Osteocyte (in vitro differentiated cells): ENCODE results near the gene CPLX1. TPM values are rescaled to one million over a fixed set of nuclear protein-coding genes. Genes with fewer than 3 reads are reported as not detected.

ENCODE experiments used
- DNase-seq: peaks from one replicate; pipeline ENCODE4 v3.0.0; 2021; ENCODE audit warnings: mixed read lengths; ENCODE audit not compliant: unreplicated experiment; ENCODE audit errors: extremely low spot score
- H3K27ac Mint-ChIP-seq: one replicate; pipeline ENCODE4 v1.8.0; 2021; ENCODE audit warnings: mild to moderate bottlenecking, mixed read lengths; ENCODE audit not compliant: unreplicated experiment
- H3K27me3 Mint-ChIP-seq: one replicate; pipeline ENCODE4 v1.8.0; 2021; ENCODE audit warnings: mixed read lengths; ENCODE audit not compliant: unreplicated experiment
- H3K36me3 Mint-ChIP-seq: one replicate; pipeline ENCODE4 v1.8.0; 2021; ENCODE audit warnings: mixed read lengths; ENCODE audit not compliant: unreplicated experiment
- H3K4me1 Mint-ChIP-seq: one replicate; pipeline ENCODE4 v1.8.0; 2021; ENCODE audit warnings: mixed read lengths; ENCODE audit not compliant: unreplicated experiment
- H3K4me3 Mint-ChIP-seq: one replicate; pipeline ENCODE4 v1.8.0; 2021; ENCODE audit warnings: mild to moderate bottlenecking, moderate library complexity, mixed read lengths; ENCODE audit not compliant: unreplicated experiment
- H3K9me3 Mint-ChIP-seq: one replicate; pipeline ENCODE4 v1.8.0; 2021; ENCODE audit warnings: mixed read lengths; ENCODE audit not compliant: unreplicated experiment
- total RNA-seq: library from RNA; stranded (reverse); gene quantifications from 2 replicates; pipeline ENCODE4 v1.2.1, GENCODE V29; 2021
- TF ChIP-seq, protein P1 (sequence below): fragments of 200-600 bp; sonication (generic); IDR thresholded peaks from 2 replicates; pipeline ENCODE4 v1.5.0; 2021; ENCODE audit warnings: antibody characterized with exemption, mild to moderate bottlenecking, moderate library complexity

CPLX1 gene
- total RNA-seq, 1 donor from 2014 or later = not detected

DNA sequence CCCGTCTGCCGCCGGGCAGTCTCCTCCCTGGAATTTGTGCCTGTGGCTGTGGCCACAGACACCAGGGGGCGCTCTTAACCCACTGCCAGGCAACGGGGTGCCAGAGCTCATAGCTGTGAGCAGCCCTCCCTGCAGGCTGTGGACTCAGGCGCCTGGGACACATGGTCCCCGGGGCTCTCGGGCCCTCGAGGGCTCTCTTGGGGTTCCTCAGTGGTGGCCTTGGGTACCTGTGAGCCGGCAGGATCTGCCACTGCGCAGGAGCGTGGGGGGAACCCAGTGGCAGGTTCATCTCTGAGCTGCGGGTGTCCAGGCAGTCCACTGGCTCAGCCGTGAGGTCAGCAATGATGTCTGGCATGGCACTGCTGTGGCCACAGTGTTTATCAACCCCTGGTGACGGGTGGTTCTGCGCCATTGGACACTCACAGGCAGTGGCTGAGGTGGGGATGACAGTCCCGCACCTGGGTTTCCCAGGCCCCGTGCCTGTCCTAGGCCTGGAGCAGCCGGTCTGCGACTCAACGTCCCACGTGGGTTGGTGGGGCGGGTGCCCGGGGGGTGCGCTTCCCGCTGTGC is 83.1 kb downstream of the CPLX1 start:
- Mint-ChIP-seq H3K27ac (peak overlapping the region; percentile 65), H3K4me1 (peaks cover 28% of the 10 kb centered on the region), H3K9me3 (no peaks in the 10 kb centered on the region), H3K36me3 (peaks cover 19% of the 10 kb centered on the region), H3K4me3 (no peak overlapping the region), H3K27me3 (no peaks in the 10 kb centered on the region)
- TF ChIP-seq, protein P1, sequence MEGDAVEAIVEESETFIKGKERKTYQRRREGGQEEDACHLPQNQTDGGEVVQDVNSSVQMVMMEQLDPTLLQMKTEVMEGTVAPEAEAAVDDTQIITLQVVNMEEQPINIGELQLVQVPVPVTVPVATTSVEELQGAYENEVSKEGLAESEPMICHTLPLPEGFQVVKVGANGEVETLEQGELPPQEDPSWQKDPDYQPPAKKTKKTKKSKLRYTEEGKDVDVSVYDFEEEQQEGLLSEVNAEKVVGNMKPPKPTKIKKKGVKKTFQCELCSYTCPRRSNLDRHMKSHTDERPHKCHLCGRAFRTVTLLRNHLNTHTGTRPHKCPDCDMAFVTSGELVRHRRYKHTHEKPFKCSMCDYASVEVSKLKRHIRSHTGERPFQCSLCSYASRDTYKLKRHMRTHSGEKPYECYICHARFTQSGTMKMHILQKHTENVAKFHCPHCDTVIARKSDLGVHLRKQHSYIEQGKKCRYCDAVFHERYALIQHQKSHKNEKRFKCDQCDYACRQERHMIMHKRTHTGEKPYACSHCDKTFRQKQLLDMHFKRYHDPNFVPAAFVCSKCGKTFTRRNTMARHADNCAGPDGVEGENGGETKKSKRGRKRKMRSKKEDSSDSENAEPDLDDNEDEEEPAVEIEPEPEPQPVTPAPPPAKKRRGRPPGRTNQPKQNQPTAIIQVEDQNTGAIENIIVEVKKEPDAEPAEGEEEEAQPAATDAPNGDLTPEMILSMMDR = peak; percentile 90
- DNase-seq = peak; percentile 90

DNA sequence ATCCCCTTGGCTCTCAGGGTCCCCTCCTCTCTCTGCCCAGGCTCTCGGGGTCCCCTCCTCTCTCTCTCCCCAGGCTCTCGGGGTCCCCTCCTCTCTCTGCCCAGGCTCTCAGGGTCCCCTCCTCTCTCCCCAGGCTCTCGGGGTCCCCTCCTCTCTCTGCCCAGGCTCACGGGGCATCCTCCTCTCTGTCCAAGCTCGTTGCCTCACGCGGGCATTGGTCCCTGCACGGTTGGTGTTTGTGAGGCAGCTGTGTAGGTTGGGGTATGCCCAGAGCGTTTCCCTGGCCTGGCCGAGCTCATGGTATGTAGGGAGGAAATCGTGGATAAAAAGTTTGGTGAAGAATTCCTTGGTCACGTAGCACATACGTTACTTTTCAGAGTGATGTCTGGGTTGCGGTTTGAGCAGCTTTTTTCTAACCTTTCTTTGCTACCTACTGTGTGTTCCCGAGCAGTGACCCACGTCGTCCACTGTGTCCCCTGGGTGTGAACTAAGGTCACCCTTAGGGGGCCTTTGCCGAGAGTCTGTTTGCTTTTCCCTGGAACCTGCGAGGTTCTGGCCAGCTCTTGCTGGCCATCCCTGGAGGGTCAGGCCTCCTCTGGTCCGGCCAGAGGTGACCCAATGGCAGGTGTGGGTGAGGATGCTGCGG is 83.7 kb downstream of the CPLX1 start:
- Mint-ChIP-seq H3K27ac (peak overlapping the region; percentile 65), H3K9me3 (no peaks in the 10 kb centered on the region), H3K4me1 (peaks cover 26% of the 10 kb centered on the region), H3K4me3 (no peak overlapping the region), H3K27me3 (no peaks in the 10 kb centered on the region), H3K36me3 (peaks cover 21% of the 10 kb centered on the region)
- no peak for DNase-seq
- TF ChIP-seq, protein P1 = no peak

DNA sequence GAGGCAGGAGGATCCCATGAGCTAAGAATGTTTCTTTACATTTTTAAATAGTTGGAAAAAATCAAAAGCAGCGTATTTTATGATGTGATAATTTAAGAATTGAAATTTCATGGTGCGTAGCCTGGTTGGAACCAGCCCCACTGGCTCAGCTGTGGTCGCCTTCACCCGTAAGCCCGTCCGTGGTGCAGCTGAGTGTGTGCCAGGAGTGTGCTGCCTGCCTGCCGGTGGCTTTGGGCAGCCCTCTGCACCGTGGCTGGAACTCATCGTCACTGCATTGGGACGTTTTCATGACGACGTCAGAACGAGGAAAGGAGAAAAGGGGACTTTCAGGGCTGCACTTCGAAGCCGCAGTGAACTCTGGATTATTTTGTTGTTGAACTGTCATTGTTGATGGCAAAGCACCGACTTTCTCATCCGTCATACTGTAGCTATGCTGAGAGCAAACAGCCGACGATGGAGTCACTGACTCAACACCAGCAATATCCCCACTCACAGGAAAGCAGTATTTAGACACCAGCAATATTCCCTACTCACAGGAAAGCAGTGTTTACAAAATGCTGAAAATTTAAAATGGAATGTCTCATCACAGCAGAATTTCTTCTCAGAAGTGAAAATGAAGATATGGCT is 85.2 kb downstream of the CPLX1 start:
- H3K36me3 Mint-ChIP-seq = peaks cover 23% of the 10 kb centered on the region
- H3K4me3 Mint-ChIP-seq = no peak overlapping the region
- no peaks in the 10 kb centered on the region for H3K27me3 Mint-ChIP-seq
- no peak for DNase-seq
- peaks cover 26% of the 10 kb centered on the region for H3K4me1 Mint-ChIP-seq
- no peaks in the 10 kb centered on the region for H3K9me3 Mint-ChIP-seq
- TF ChIP-seq, protein P1 = no peak
- H3K27ac Mint-ChIP-seq = peak overlapping the region; percentile 47

DNA sequence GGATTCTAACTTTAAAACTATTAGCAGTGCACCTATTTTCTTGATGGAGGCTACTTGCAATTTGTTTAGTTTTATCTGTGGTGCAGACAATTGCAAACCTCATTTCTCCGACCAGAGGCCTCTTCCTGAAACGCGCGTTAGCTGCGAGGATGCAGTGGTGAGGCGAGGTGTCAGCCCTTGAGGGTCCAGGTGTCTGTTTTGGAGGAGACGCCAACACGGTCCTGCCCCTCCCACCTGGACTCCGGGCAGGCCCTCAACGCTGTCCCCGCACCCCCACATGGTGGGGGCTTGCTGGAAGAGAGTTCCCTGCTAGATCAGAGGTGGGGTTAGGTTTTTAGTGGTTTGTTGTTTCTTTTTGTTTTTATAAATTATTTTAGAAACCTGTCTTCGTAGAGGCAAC is 85.9 kb downstream of the CPLX1 start:
- no peaks in the 10 kb centered on the region for H3K9me3 Mint-ChIP-seq
- TF ChIP-seq, protein P1 = no peak
- DNase-seq = no peak
- H3K27ac Mint-ChIP-seq = no peak overlapping the region
- H3K4me3 Mint-ChIP-seq = no peak overlapping the region
- no peaks in the 10 kb centered on the region for H3K27me3 Mint-ChIP-seq
- H3K4me1 Mint-ChIP-seq = peaks cover 26% of the 10 kb centered on the region
- peaks cover 30% of the 10 kb centered on the region for H3K36me3 Mint-ChIP-seq

DNA sequence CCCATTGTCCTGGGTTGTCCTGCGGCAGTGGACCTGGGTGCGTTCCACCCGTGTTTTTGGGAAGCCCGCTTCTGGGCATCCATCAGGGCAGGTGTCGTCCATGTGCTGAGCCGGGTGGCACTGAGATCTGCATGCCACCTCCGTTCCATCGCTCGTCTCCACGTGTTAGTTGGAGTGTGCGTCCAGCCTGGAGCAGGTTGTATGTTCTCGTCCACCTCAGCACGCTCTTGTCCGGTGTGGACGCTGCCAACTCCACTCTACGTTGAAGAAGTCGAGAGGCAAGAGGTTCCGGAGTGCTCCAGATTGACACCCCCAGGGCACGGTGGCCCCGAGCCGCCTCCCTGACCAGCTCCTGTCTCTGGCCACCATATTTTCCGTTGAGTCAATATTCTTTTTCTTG is 86.4 kb downstream of the CPLX1 start:
- Mint-ChIP-seq H3K4me1 (peaks cover 26% of the 10 kb centered on the region), H3K4me3 (no peak overlapping the region), H3K27me3 (no peaks in the 10 kb centered on the region), H3K9me3 (no peaks in the 10 kb centered on the region), H3K27ac (no peak overlapping the region), H3K36me3 (peaks cover 35% of the 10 kb centered on the region)
- no peak for DNase-seq
- TF ChIP-seq, protein P1 = no peak
